PC-9 (cell line): ENCODE measurements around the gene CCNL1. TPM values are rescaled to one million over a fixed set of nuclear protein-coding genes. Genes with fewer than 3 reads are reported as not detected.

Source experiments
- BruUV-seq: library from RNA; stranded (reverse); fragments of 400-500 nt; replicated peaks from 2 replicates; lab custom pipeline; 2021; lab: Mats Ljungman, UMichigan
- CTCF ChIA-PET: fragments of 300-600 bp; sonication (Branson Sonifier 250); formaldehyde crosslinking; loops from one replicate; lab custom pipeline; 2022; ENCODE audit warnings: antibody characterized with exemption; lab: Charles Lee
- POLR2A ChIA-PET: fragments of 300-600 bp; sonication (Branson Sonifier 250); formaldehyde crosslinking; loops from one replicate; lab custom pipeline; 2022; ENCODE audit warnings: antibody characterized with exemption; ENCODE audit not compliant: unreplicated experiment; lab: Charles Lee
- DNase-seq, 2 experiments: peaks; one replicate each; pipeline versions ENCODE4 v3.0.0 to v3.0.0-alpha.2; 2015 to 2022; ENCODE audit warnings: mixed read lengths in 1 of 2
- H2AFZ ChIP-seq: fragments of 200-600 bp; sonication (generic); 2 replicates; pipeline ENCODE4 v1.8.1; 2017; ENCODE audit warnings: antibody characterized with exemption
- H3F3A ChIP-seq: fragments of 200-600 bp; sonication (generic); 2 replicates; pipeline ENCODE4 v1.8.1; 2017; ENCODE audit warnings: antibody characterized with exemption, mild to moderate bottlenecking, low read depth; ENCODE audit not compliant: insufficient read depth
- H3K27ac ChIP-seq: fragments of 200-600 bp; sonication (generic); 2 replicates; pipeline ENCODE4 v1.6.1; 2016; ENCODE audit warnings: mixed run types
- H3K27me3 ChIP-seq: fragments of 200-600 bp; sonication (generic); 2 replicates; pipeline ENCODE4 v1.6.1; 2016; ENCODE audit warnings: low read depth, mixed run types; ENCODE audit not compliant: insufficient read depth
- H3K36me3 ChIP-seq: fragments of 200-600 bp; sonication (generic); 2 replicates; pipeline ENCODE4 v1.6.1; 2016; ENCODE audit warnings: low read depth, mixed run types
- H3K4me1 ChIP-seq: fragments of 200-600 bp; sonication (generic); replicated peaks from 2 replicates; pipeline ENCODE4 v1.6.1; 2016; ENCODE audit warnings: mixed run types; ENCODE audit not compliant: insufficient read depth
- H3K4me2 ChIP-seq: fragments of 200-600 bp; sonication (generic); 2 replicates; pipeline ENCODE4 v1.6.1; 2017; ENCODE audit warnings: mixed run types
- H3K4me3 ChIP-seq: fragments of 200-600 bp; sonication (generic); 2 replicates; pipeline ENCODE4 v1.6.1; 2016; ENCODE audit warnings: mixed run types
- H3K79me2 ChIP-seq: fragments of 200-600 bp; sonication (generic); 2 replicates; pipeline ENCODE4 v1.6.1; 2017; ENCODE audit warnings: low read depth, mixed run types
- H3K9me2 ChIP-seq: fragments of 200-600 bp; sonication (generic); 2 replicates; pipeline ENCODE4 v1.8.1; 2017; ENCODE audit warnings: mild to moderate bottlenecking; ENCODE audit not compliant: insufficient read depth
- H3K9me3 ChIP-seq: fragments of 200-600 bp; sonication (generic); 2 replicates; pipeline ENCODE4 v1.8.1; 2016; ENCODE audit warnings: low read depth; ENCODE audit not compliant: insufficient read depth
- H4K20me1 ChIP-seq: fragments of 200-600 bp; sonication (generic); 2 replicates; pipeline ENCODE4 v1.8.1; 2017; ENCODE audit not compliant: insufficient read depth
- CTCF ChIP-seq: fragments of 200-600 bp; sonication (generic); conservative IDR thresholded peaks from 2 replicates; pipeline ENCODE4 v1.6.1; 2017; ENCODE audit warnings: mixed run types, antibody characterized with exemption, mild to moderate bottlenecking, moderate library complexity
- EZH2 ChIP-seq: fragments of 200-600 bp; sonication (generic); IDR thresholded peaks from 2 replicates; pipeline ENCODE4 v1.8.0; 2017; ENCODE audit warnings: antibody characterized with exemption, low read depth
- intact Hi-C: fragments of 100-400 bp; cut with micrococcal nuclease; formaldehyde crosslinking; loops from one replicate; pipeline ENCODE4 v1.10.0; 2022; ENCODE audit not compliant: unreplicated experiment
- total RNA-seq: library from RNA; stranded (reverse); gene quantifications from 2 replicates; pipeline ENCODE4 v1.2.3, GENCODE V29; 2021

The CCNL1 gene
- total RNA-seq, 1 experiment from 2014 or later: 91.3 TPM

DNA sequence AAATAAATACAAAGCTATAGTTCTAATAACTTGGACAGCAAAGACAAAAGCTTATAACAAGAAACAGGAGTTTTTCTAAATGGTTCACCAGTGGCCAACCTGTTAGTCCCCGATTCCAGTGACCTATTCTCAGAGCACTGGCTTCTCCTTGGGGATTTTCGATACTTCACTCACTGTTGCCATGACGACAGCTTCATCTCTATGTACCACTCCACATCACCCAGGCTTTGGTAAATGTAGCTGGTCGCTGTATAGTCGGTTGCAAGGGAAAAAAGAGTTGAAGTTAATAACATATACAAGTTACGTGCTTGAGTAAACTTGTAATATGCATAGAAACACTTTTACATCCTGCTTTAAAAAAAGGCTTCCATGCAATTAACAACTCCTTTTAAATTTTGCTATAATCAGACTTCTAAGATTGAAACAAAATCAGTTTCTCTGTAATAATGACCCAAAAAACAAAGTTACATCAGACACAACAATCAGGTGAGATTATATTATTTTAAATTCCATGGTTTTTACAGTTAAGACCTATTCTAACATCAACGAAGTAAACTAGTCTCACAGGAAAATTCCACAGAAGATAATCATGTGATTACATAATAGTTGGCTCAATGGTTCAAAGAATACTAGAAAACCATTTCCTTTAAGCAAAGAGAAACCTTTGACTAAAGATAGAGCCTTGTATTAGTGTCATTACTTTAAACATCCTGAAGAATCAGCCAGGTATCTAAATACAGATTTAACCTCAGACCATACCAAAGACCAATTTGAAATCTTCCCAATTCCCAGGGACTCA lies 2.9 kb downstream of the CCNL1 start:
- intact Hi-C loops: no loop called here
- no peaks in the 10 kb centered on the region for H3K27me3 ChIP-seq
- H3K79me2 ChIP-seq: peaks cover 89% of the 10 kb centered on the region
- no peaks in the 10 kb centered on the region for H3K9me2 ChIP-seq
- peaks cover 71% of the 10 kb centered on the region for H3K36me3 ChIP-seq
- ChIA-PET CTCF (interaction anchor here (0.8 kb wide), 1 partner anchor 26 kb away, joined by 4 read pairs; no protein-coding TSS in a partner anchor), POLR2A (no interaction called here)
- peaks cover 72% of the 10 kb centered on the region for H4K20me1 ChIP-seq
- no peak for TF ChIP-seq EZH2
- no peak for TF ChIP-seq CTCF
- H3K4me3 ChIP-seq: peak overlapping the region; percentile 93
- BruUV-seq: no TSS peak
- H3F3A ChIP-seq: peaks cover 92% of the 10 kb centered on the region
- peaks cover 57% of the 10 kb centered on the region for H3K4me1 ChIP-seq
- no peaks in the 10 kb centered on the region for H3K9me3 ChIP-seq
- no peak for DNase-seq
- peak overlapping the region; percentile 100; the same call in 1 of the 2 replicates for H3K27ac ChIP-seq
- no peak overlapping the region for H2AFZ ChIP-seq
- H3K4me2 ChIP-seq: peak overlapping the region; percentile 96

DNA sequence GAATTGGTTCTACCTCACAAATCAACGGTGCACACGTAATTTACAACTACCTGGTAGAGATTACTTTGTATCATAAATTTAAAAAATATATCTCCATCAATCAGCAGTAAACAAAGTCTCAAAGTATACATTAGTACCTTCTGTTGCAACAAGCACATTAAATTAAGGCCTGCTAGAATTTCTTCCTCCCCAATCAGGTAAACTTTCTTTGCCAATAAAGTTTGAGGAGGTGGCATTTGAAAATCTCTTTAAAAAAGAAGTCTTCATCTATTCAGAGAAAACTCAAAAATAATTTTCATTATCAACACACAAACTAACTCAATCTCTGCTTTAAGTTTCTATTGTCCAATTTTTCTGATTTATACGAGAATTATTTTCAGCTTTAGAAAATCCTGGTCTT lies 4.4 kb downstream of the CCNL1 start:
- H3K36me3 ChIP-seq: peaks cover 85% of the 10 kb centered on the region
- peaks cover 45% of the 10 kb centered on the region for H3K4me1 ChIP-seq
- ChIA-PET CTCF (no interaction called here), POLR2A (interaction anchor here (0.5 to 0.6 kb wide), 2 partner anchors 476 to 830 kb away, joined by 4 to 10 read pairs; no protein-coding TSS in a partner anchor)
- intact Hi-C loops: no loop called here
- TF ChIP-seq EZH2: no peak
- no peak for TF ChIP-seq CTCF
- H2AFZ ChIP-seq: no peak overlapping the region
- H3K4me3 ChIP-seq: peak overlapping the region; percentile 93; the same call in 1 of the 2 replicates
- peaks cover 92% of the 10 kb centered on the region for H3K79me2 ChIP-seq
- no peaks in the 10 kb centered on the region for H3K27me3 ChIP-seq
- H3K9me2 ChIP-seq: no peaks in the 10 kb centered on the region
- BruUV-seq: no TSS peak
- peaks cover 86% of the 10 kb centered on the region for H4K20me1 ChIP-seq
- H3F3A ChIP-seq: peaks cover 92% of the 10 kb centered on the region
- no peaks in the 10 kb centered on the region for H3K9me3 ChIP-seq
- H3K27ac ChIP-seq: 0 out of 2 replicates have a peak overlapping the region, but pooled peaks have one; percentile 5
- H3K4me2 ChIP-seq: peak overlapping the region; percentile 96
- DNase-seq: no peak

DNA sequence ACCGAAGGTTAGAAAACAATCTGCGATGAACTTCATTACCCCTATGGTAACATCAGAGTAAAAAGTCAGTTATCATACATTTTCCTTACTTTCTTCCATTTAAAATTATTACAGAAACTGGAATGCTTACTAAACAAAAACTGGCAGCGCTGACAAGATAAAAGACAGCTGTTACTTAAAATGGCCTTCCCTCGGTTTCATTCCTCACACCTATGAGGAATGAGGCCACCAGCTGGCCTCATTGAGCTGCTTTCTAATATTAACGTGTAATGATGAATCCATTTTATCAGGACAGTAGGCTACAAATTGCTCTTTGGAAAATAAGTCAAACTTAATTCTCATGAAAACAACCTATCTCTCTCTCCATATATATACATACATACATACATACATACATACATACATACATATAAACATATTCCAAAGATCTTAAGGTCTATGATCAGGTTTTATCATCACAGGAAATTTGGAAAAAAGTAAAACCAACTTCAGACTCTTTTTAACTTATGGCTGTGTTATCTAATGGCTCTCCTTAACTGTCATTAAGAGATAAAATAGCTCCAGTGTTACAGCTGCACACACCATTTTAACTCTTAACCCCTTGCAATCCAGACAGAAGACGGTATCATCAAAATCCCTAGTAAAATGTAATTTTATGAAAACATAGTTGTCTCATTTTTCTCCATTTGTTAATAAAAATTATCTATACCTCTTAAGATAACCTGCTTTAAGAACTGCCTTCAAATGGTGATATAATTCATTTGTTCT lies 5.2 kb downstream of the CCNL1 start:
- no peaks in the 10 kb centered on the region for H3K27me3 ChIP-seq
- H3K4me1 ChIP-seq: peaks cover 45% of the 10 kb centered on the region
- TF ChIP-seq EZH2 (no peak), CTCF (no peak)
- H3K4me3 ChIP-seq: peak overlapping the region; percentile 93; the same call in 1 of the 2 replicates
- no peak for DNase-seq
- H3K9me2 ChIP-seq: no peaks in the 10 kb centered on the region
- H2AFZ ChIP-seq: no peak overlapping the region
- intact Hi-C loops: no loop called here
- ChIA-PET CTCF (no interaction called here), POLR2A (interaction anchor here (0.5 to 0.7 kb wide), 3 partner anchors 475 to 831 kb away, joined by 4 to 10 read pairs (median 6); no protein-coding TSS in a partner anchor)
- no TSS peak for BruUV-seq
- peaks cover 98% of the 10 kb centered on the region for H3K79me2 ChIP-seq
- peaks cover 95% of the 10 kb centered on the region for H4K20me1 ChIP-seq
- peaks cover 94% of the 10 kb centered on the region for H3F3A ChIP-seq
- H3K4me2 ChIP-seq: peak overlapping the region; percentile 96
- no peaks in the 10 kb centered on the region for H3K9me3 ChIP-seq
- peak overlapping the region; percentile 5; the same call in 1 of the 2 replicates for H3K27ac ChIP-seq
- peaks cover 94% of the 10 kb centered on the region for H3K36me3 ChIP-seq
